ENCODE data around the gene APBB2. TPM values are rescaled to one million over a fixed set of nuclear protein-coding genes. Genes with fewer than 3 reads are reported as not detected.

The APBB2 gene
- total and polyA plus RNA-seq, 2 of the 4 experiments (the other 2 are of a cell fraction): 47.9 to 75.5 TPM

DNA sequence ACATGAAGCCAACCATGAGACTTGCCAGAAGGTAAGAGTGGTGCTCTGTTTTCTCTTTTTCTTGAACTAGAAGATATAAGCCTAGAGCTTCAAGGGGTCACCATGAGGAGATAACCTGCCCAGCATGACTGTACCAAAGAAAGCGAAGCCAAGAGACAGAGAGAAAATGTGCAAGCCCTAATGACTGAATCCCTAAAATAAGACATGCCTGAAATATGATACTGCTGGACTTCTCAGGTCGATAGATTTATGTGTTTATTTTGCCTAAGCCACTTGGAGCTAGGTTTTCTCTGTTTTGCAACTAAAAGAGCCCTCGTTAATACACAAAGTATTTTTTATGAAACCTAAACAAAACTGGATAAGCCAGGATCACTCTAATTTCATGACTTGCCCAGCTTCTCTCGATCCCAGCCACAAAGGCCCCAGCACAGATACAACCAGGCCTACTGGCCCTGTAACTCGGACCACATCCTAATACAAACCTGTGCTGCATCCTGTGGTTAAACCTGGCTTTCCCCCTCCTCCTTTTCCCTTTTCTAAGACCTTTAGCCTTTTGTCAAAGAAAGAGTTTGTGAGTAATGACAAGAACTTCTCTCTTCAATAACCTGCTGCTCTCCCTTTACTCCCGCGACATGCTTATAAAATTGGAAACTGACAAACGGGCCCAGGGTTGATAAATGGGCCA, 185.8 kb downstream of the APBB2 start (continued):
- no peak for TF ChIP-seq MAZ (IDR thresholded peaks at IDR 0.05; ENCODE audit: borderline replicate concordance, low read depth, low read length)

DNA sequence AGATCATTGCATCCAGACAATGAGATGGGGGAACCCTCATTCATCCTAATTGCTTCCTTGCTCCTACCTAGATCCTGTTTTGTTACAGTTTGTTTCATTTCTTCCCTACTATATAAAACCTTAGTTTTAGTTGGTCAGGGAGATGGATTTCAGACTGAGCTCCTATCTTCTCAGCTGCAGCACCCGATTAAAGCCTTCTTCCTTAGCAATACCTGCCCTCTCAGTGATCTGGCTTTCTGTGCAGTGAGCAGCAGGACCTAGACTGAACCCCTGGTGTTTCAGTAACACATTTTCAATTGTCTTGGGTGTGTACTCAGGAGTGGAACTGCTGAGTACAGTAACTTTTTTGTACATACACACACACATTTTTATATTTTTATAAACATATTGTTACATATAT, 187.4 kb downstream of the APBB2 start:
- no peak overlapping the region for H3K4me2 ChIP-seq (ENCODE audit: low read depth, low read length)
- H4K91ac ChIP-seq (ENCODE audit: insufficient read depth, low read depth, low read length): no peak overlapping the region
- no peak overlapping the region for H4K8ac ChIP-seq (ENCODE audit: low read depth in 2 of 2, low read length in 2 of 2)
- H2AK9ac ChIP-seq (replicated peaks; ENCODE audit: low read depth, low read length, poor library complexity): no peak overlapping the region
- CTCF ChIA-PET: no interaction called here
- no peak overlapping the region for H2BK15ac ChIP-seq (ENCODE audit: low read depth, low read length)
- TF ChIP-seq, protein P1, sequence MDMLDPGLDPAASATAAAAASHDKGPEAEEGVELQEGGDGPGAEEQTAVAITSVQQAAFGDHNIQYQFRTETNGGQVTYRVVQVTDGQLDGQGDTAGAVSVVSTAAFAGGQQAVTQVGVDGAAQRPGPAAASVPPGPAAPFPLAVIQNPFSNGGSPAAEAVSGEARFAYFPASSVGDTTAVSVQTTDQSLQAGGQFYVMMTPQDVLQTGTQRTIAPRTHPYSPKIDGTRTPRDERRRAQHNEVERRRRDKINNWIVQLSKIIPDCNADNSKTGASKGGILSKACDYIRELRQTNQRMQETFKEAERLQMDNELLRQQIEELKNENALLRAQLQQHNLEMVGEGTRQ (IDR thresholded peaks at IDR 0.05; ENCODE audit: low read depth, low read length): no peak
- TF ChIP-seq NFE2L2 (IDR thresholded peaks at IDR 0.05; ENCODE audit: low read depth, low read length): no peak
- no peak for TF ChIP-seq RFX5 (IDR thresholded peaks at IDR 0.05; ENCODE audit: low read depth, low read length)
- TF ChIP-seq RCOR1 (IDR thresholded peaks at IDR 0.05; ENCODE audit: insufficient replicate concordance, low read length): no peak
- TF ChIP-seq CHD1 (IDR thresholded peaks at IDR 0.05; ENCODE audit: low read depth, low read length): no peak
- TF ChIP-seq, protein P2, sequence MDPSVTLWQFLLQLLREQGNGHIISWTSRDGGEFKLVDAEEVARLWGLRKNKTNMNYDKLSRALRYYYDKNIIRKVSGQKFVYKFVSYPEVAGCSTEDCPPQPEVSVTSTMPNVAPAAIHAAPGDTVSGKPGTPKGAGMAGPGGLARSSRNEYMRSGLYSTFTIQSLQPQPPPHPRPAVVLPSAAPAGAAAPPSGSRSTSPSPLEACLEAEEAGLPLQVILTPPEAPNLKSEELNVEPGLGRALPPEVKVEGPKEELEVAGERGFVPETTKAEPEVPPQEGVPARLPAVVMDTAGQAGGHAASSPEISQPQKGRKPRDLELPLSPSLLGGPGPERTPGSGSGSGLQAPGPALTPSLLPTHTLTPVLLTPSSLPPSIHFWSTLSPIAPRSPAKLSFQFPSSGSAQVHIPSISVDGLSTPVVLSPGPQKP (IDR thresholded peaks at IDR 0.05; ENCODE audit: borderline replicate concordance, low read depth, low read length): no peak
- no peak for TF ChIP-seq MAZ (IDR thresholded peaks at IDR 0.05; ENCODE audit: borderline replicate concordance, low read depth, low read length)
- TF ChIP-seq FOS (IDR thresholded peaks at IDR 0.05; ENCODE audit: low read depth, low read length): no peak
- H2AFZ ChIP-seq (replicated peaks; ENCODE audit: low read length, poor library complexity): no peak overlapping the region
- no peak overlapping the region for H3K14ac ChIP-seq (replicated peaks; ENCODE audit: low read depth, low read length)
- H2AK5ac ChIP-seq (ENCODE audit: low read depth, low read length): no peak overlapping the region
- H2BK20ac ChIP-seq (ENCODE audit: low read depth, low read length): no peak overlapping the region
- no peaks in the 10 kb centered on the region for H4K20me1 ChIP-seq (ENCODE audit: insufficient read depth, low read length)
- POLR2A ChIA-PET (ENCODE audit: unreplicated experiment): no interaction called here
- H3K56ac ChIP-seq (ENCODE audit: extremely low read depth, insufficient read depth, low read length): no peak overlapping the region
- no peak overlapping the region for H3K4me3 ChIP-seq (ENCODE audit: insufficient read depth, low read depth, low read length)
- no peak for DNase-seq
- H3K9me3 ChIP-seq (ENCODE audit: control insufficient read depth, insufficient read depth, low read length): peaks cover 14% of the 10 kb centered on the region
- dilution Hi-C loops (cut with HindIII; ENCODE audit: low sequenced_read_pairs, unreplicated experiment) (no loop called here), in situ Hi-C loops (cut with MboI; ENCODE audit: low sequenced_read_pairs) (no loop called here), intact Hi-C loops (cut with micrococcal nuclease) (loop anchor here (5.0 kb wide), 1 partner anchor 45 kb away; no protein-coding TSS in a partner anchor)
- no peak overlapping the region for H3K4ac ChIP-seq (ENCODE audit: low read depth, low read length)
- H3K79me1 ChIP-seq (ENCODE audit: low read depth in 1 of 2, low read length in 2 of 2): peaks cover 0 to 11% of the 10 kb centered on the region in 2 experiments; a peak in 2 of 4 replicates
- peaks cover 9% of the 10 kb centered on the region for H3K4me1 ChIP-seq (ENCODE audit: control insufficient read depth, insufficient read depth, low read length)
- WGBS, 2 experiments (ENCODE audit: extremely low coverage in 2 of 2, insufficient read length in 1 of 2): no CpG with 5 or more reads among the region's 1 CpG
- no peak overlapping the region for H2BK120ac ChIP-seq (ENCODE audit: low read depth, low read length)
- no peak overlapping the region for H3K9ac ChIP-seq (ENCODE audit: low read depth, low read length)
- H3K27ac ChIP-seq (ENCODE audit: insufficient read depth, low read length): no peak overlapping the region
- no TSS peak for BruUV-seq (replicated peaks)
- H3K23ac ChIP-seq (ENCODE audit: low read depth, low read length): no peak overlapping the region
- H2BK5ac ChIP-seq (ENCODE audit: low read depth, low read length, poor library complexity, severe bottlenecking): no peak overlapping the region
- no peaks in the 10 kb centered on the region for H3K36me3 ChIP-seq (ENCODE audit: control insufficient read depth, insufficient read depth, low read length)
- H3K27me3 ChIP-seq (ENCODE audit: control insufficient read depth, insufficient read depth, low read length): no peaks in the 10 kb centered on the region
- no peak for ATAC-seq (ENCODE audit: low read depth)
- no peak overlapping the region for H4K5ac ChIP-seq (ENCODE audit: low read depth, low read length)
- no peaks in the 10 kb centered on the region for H3K9me1 ChIP-seq (ENCODE audit: insufficient read depth, low read length)
- no peak overlapping the region for H3K18ac ChIP-seq (ENCODE audit: low read depth, low read length)

Measured in IMR-90 (cell line).